ENCODE measurements around the gene SIVA1. TPM values are rescaled to one million over a fixed set of nuclear protein-coding genes. Genes with fewer than 3 reads are reported as not detected.
A peak's percentile ranks its signal among the peaks of the same experiment; 100 is the strongest.

Gene SIVA1
- polyA plus RNA-seq, 1 of the 3 experiments (the other 2 are of a cell fraction) = 137 TPM

- Histone ChIP-seq H3K4me3 (ENCODE audit: low read depth in 2 of 2, low read length in 1 of 2) (no peak overlapping the region), H4K20me1 (ENCODE audit: insufficient read depth) (peaks cover 11% of the 10 kb centered on the region; the same call in 1 of the 2 replicates), H3K4me2 (no peak overlapping the region), H3K9me2 (no peaks in the 10 kb centered on the region), H3K9ac (no peak overlapping the region), H3K36me3 (replicated peaks in 1 of 2; ENCODE audit: control insufficient read depth in 1 of 2, insufficient read depth in 2 of 2, low read length in 1 of 2) (peaks cover 4 to 5% of the 10 kb centered on the region in 2 experiments), H2AFZ (ENCODE audit: low read depth) (no peak overlapping the region), H3K27ac (ENCODE audit: low read depth in 2 of 2, low read length in 1 of 2) (no peak overlapping the region), H3F3A (replicated peaks; ENCODE audit: insufficient read depth) (no peaks in the 10 kb centered on the region), H3K27me3 (ENCODE audit: insufficient read depth) (no peaks in the 10 kb centered on the region), H3K4me1 (ENCODE audit: control insufficient read depth in 1 of 2, insufficient read depth in 2 of 2, low read depth in 1 of 2, low read length in 1 of 2) (peaks cover 0 to 33% of the 10 kb centered on the region in 2 experiments; a peak in 2 of 4 replicates), H3K9me3 (no peaks in the 10 kb centered on the region), H3K79me2 (ENCODE audit: insufficient read depth) (no peaks in the 10 kb centered on the region)
- no peak for DNase-seq
- CTCF ChIA-PET = interaction anchor here (0.8 to 3.2 kb wide), 10 partner anchors 11 to 158 kb away, joined by 3 to 22 read pairs (median 4); partner anchors contain the start of genes INF2 and SIVA1
- TF ChIP-seq RCOR1 (IDR thresholded peaks at IDR 0.05; ENCODE audit: low read length) (no peak), RFX5 (IDR thresholded peaks at IDR 0.05; ENCODE audit: low read length) (no peak), USF2 (IDR thresholded peaks at IDR 0.05; ENCODE audit: borderline replicate concordance, low read depth, low read length) (no peak), MEF2A (IDR thresholded peaks at IDR 0.05; ENCODE audit: borderline replicate concordance, low read depth) (no peak), USF1 (IDR thresholded peaks at IDR 0.05; ENCODE audit: borderline replicate concordance, low read depth) (no peak), TAF1 (IDR thresholded peaks at IDR 0.05; ENCODE audit: borderline replicate concordance, low read depth, low read length) (no peak), MXI1 (IDR thresholded peaks at IDR 0.05; ENCODE audit: low read depth, low read length) (no peak), TCF12 (IDR thresholded peaks at IDR 0.05) (no peak)
- POLR2A ChIA-PET = no interaction called here
- WGBS (ENCODE audit: low lambda C conversion rate) = 89% methylated on average over 9 of the region's 18 CpGs
Observed at GRCh38 chr14:104721505-104722431, 31.2 kb upstream of the SIVA1 start.

GRCh38 chr14:104722938-104723650, 29.9 kb upstream of the SIVA1 start:
- H3K9me3 ChIP-seq = no peaks in the 10 kb centered on the region
- H3K4me3 ChIP-seq (ENCODE audit: low read depth in 2 of 2, low read length in 1 of 2) = peak overlapping the region in 1 of 2 experiments; percentile 69; a peak in 2 of 4 replicates
- no peaks in the 10 kb centered on the region for H3F3A ChIP-seq (replicated peaks; ENCODE audit: insufficient read depth)
- H3K9me2 ChIP-seq = no peaks in the 10 kb centered on the region
- 87% methylated on average over 21 of the region's 26 CpGs for WGBS (ENCODE audit: low lambda C conversion rate)
- CTCF ChIA-PET = interaction anchor here (0.6 to 3.8 kb wide), 22 partner anchors 11 to 695 kb away, joined by 3 to 23 read pairs (median 5); partner anchors contain the start of genes INF2 and SIVA1
- H3K27me3 ChIP-seq (ENCODE audit: insufficient read depth) = no peaks in the 10 kb centered on the region
- H4K20me1 ChIP-seq (ENCODE audit: insufficient read depth) = peaks cover 11% of the 10 kb centered on the region; the same call in 1 of the 2 replicates
- H2AFZ ChIP-seq (ENCODE audit: low read depth) = no peak overlapping the region
- peaks cover 4 to 5% of the 10 kb centered on the region in 2 experiments for H3K36me3 ChIP-seq (replicated peaks in 1 of 2; ENCODE audit: control insufficient read depth in 1 of 2, insufficient read depth in 2 of 2, low read length in 1 of 2)
- H3K9ac ChIP-seq = no peak overlapping the region
- no peak for DNase-seq
- POLR2A ChIA-PET = no interaction called here
- no peak overlapping the region for H3K27ac ChIP-seq (ENCODE audit: low read depth in 2 of 2, low read length in 1 of 2)
- no peaks in the 10 kb centered on the region for H3K79me2 ChIP-seq (ENCODE audit: insufficient read depth)
- no peak for TF ChIP-seq CHD2 (IDR thresholded peaks at IDR 0.05; ENCODE audit: low read length, partially characterized antibody)
- TF ChIP-seq ZBTB33 (IDR thresholded peaks at IDR 0.05; ENCODE audit: borderline replicate concordance, low read depth) = no peak
- no peak for TF ChIP-seq IRF3 (IDR thresholded peaks at IDR 0.05; ENCODE audit: low read depth, low read length)
- no peak for TF ChIP-seq RAD21 (IDR thresholded peaks at IDR 0.05; ENCODE audit: low read length)
- no peak for TF ChIP-seq NRF1 (IDR thresholded peaks at IDR 0.05; ENCODE audit: low read depth, low read length)
- TF ChIP-seq RXRA (IDR thresholded peaks at IDR 0.05; ENCODE audit: borderline replicate concordance, low read depth) = no peak
- peak overlapping the region; percentile 81 for H3K4me2 ChIP-seq
- H3K4me1 ChIP-seq (ENCODE audit: control insufficient read depth in 1 of 2, insufficient read depth in 2 of 2, low read depth in 1 of 2, low read length in 1 of 2) = peaks cover 0 to 35% of the 10 kb centered on the region in 2 experiments; a peak in 2 of 4 replicates
